DOHH2 (cell line): ENCODE data around the gene VKORC1.
"Not testable (repeated sequence)": the region's sequence is repeated elsewhere in the genome, so short reads cannot be mapped to it uniquely, and the experiment has no call there.

ENCODE experiments used
- CTCF ChIP-seq: fragments of 200-600 bp; sonication (generic); IDR thresholded peaks from one replicate; pipeline ENCODE4 v1.5.1; 2014; ENCODE audit warnings: antibody characterized with exemption, mild to moderate bottlenecking, low read depth, low read length; ENCODE audit not compliant: poor library complexity, severe bottlenecking
- EZH2phosphoT487 ChIP-seq: fragments of 200-600 bp; sonication (generic); IDR thresholded peaks from 2 replicates; pipeline ENCODE4 v1.6.1; 2017; ENCODE audit warnings: borderline replicate concordance, mild to moderate bottlenecking, antibody characterized with exemption, low read length, moderate library complexity, mixed read lengths

- TF ChIP-seq CTCF, EZH2phosphoT487: not testable (repeated sequence)
Measured at GRCh38 chr16:31141071-31141469, 46.5 kb upstream of the VKORC1 start.
